ENCODE measurements around the gene MAGEB17.

DNA sequence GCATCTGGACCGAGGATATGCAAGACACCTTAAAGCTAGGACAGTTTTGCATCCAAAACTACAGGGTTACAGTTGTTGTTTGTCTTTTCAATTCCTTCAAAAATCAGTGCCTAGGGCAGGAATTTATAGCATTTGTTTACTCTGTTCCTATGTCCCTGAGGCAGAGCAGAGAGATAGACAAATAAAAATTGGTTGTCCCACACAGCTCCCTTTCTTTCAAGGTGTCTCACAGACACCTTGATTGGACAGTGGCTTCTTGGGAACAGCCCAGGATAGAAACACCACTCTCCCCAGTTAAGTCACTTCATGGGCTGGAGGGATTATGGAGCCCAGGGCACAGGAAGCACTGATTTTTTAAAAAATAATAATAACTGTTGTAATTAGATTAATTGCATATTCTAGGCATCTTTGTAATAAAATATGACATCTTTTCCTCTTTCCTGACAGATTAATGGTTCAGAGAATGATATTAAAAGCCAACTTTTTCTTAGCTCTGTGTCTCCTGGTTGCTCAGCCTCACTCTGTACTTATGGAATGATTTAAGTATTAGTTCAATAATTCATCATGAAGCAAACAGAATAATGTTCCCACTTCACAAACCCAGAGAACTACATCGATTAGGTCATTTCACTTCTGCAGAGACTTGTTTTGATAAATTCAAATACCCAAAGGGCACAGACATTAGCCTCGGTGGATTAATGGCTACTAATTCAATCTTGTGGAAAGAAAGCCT is 8.2 kb downstream of the MAGEB17 start:
- no peak for TF ChIP-seq POLR2A (IDR thresholded peaks at IDR 0.05)
- TF ChIP-seq, protein P1, sequence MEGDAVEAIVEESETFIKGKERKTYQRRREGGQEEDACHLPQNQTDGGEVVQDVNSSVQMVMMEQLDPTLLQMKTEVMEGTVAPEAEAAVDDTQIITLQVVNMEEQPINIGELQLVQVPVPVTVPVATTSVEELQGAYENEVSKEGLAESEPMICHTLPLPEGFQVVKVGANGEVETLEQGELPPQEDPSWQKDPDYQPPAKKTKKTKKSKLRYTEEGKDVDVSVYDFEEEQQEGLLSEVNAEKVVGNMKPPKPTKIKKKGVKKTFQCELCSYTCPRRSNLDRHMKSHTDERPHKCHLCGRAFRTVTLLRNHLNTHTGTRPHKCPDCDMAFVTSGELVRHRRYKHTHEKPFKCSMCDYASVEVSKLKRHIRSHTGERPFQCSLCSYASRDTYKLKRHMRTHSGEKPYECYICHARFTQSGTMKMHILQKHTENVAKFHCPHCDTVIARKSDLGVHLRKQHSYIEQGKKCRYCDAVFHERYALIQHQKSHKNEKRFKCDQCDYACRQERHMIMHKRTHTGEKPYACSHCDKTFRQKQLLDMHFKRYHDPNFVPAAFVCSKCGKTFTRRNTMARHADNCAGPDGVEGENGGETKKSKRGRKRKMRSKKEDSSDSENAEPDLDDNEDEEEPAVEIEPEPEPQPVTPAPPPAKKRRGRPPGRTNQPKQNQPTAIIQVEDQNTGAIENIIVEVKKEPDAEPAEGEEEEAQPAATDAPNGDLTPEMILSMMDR (IDR thresholded peaks at IDR 0.05) = no peak
- no peak for TF ChIP-seq POLR2AphosphoS5 (IDR thresholded peaks at IDR 0.05)
- no peak for TF ChIP-seq EP300 (IDR thresholded peaks at IDR 0.05; ENCODE audit: low read depth)

All from transverse colon (tissue), 4 donors.